K562 (cell line): ENCODE measurements around the gene GNG3. TPM values are rescaled to one million over a fixed set of nuclear protein-coding genes. Genes with fewer than 3 reads are reported as not detected.
"Not testable (repeated sequence)": the region's sequence is repeated elsewhere in the genome, so short reads cannot be mapped to it uniquely, and the experiment has no call there.

Source experiments
- ATAC-seq: fragments of 200-7000 bp; cut with Tn5 transposase; 3 replicates; pipeline ENCODE4 v1.9.1; 2020; ENCODE audit warnings: moderate library complexity
- BruUV-seq: library from RNA; stranded (reverse); fragments of 400-500 nt; replicated peaks from 2 replicates; lab custom pipeline; 2021; lab: Mats Ljungman, UMichigan
- CTCF ChIA-PET: fragments of 300-600 bp; formaldehyde crosslinking; extraction: SDS; loops from one replicate; lab custom pipeline; 2021; ENCODE audit warnings: low intra/inter-chr PET ratio; lab: Yijun Ruan, JAX
- POLR2A ChIA-PET: fragments of 300-600, 350-650 bp; sonication (Branson Sonifier 250); formaldehyde crosslinking; extraction: SDS; loops from one replicate; lab custom pipeline; 2021; ENCODE audit warnings: antibody characterized with exemption, inconsistent platforms; lab: Yijun Ruan, JAX
- DNase-seq, 4 experiments: peaks; one replicate each; pipeline versions ENCODE4 v3.0.0 to v3.0.0-alpha.2; 2011 to 2018; ENCODE audit warnings: low spot score in 3 of 4, mixed read lengths in 3 of 4; ENCODE audit errors: extremely low read depth in 1 of 4
- FAIRE-seq: peaks from 2 replicates; lab custom pipeline; 2011; peaks lifted over from hg19 to GRCh38; lab: Jason Lieb, UNC
- H2AFZ ChIP-seq: 2 replicates; pipeline ENCODE4 v1.6.0; 2011; ENCODE audit warnings: low read depth, low read length, control low read depth, inconsistent platforms
- H3K27ac ChIP-seq: fragments of 200-600 bp; 3 replicates; pipeline ENCODE4 v1.8.0; 2011; ENCODE audit warnings: low read depth, mild to moderate bottlenecking, control low read depth, inconsistent platforms, low read length, moderate library complexity, mixed read lengths; ENCODE audit errors: extremely low read depth
- H3K27me3 ChIP-seq, 2 experiments: fragments of 300-600 bp in 1 of 2; 2 replicates in 1 of 2; 3 replicates in 1 of 2; pipeline versions ENCODE4 v1.6.0 to v1.8.0; 2011; ENCODE audit warnings: inconsistent platforms in 2 of 2, low read length in 2 of 2, mild to moderate bottlenecking in 1 of 2, mixed read lengths in 1 of 2, moderate library complexity in 1 of 2; ENCODE audit not compliant: control insufficient read depth in 2 of 2, insufficient read depth in 2 of 2
- H3K36me3 ChIP-seq: fragments of 300-600 bp; 3 replicates; pipeline ENCODE4 v1.8.0; 2011; ENCODE audit warnings: mild to moderate bottlenecking, low read length, inconsistent platforms; ENCODE audit not compliant: control insufficient read depth, insufficient read depth
- H3K4me1 ChIP-seq, 2 experiments: fragments of 200-600 bp in 1 of 2; replicated peaks in 1 of 2; 2 replicates in 1 of 2; 3 replicates in 1 of 2; pipeline versions ENCODE4 v1.5.1 to v1.8.0; 2011; ENCODE audit warnings: inconsistent platforms in 2 of 2, low read length in 2 of 2, mild to moderate bottlenecking in 1 of 2, mixed read lengths in 1 of 2, moderate library complexity in 1 of 2; ENCODE audit not compliant: control insufficient read depth in 2 of 2, insufficient read depth in 2 of 2
- H3K4me2 ChIP-seq: 2 replicates; pipeline ENCODE4 v1.6.1; 2011; ENCODE audit warnings: low read length, control low read depth, inconsistent platforms, mixed read lengths; ENCODE audit not compliant: insufficient read depth
- H3K4me3 ChIP-seq: fragments of 200-600 bp; sonication (generic), shearing (Covaris generic); 2 replicates; pipeline ENCODE4 v1.5.1; 2016; ENCODE audit warnings: control low read depth, inconsistent platforms
- H3K79me2 ChIP-seq: fragments of 200-600 bp; 3 replicates; pipeline ENCODE4 v1.8.0; 2011; ENCODE audit warnings: low read length, inconsistent platforms; ENCODE audit not compliant: control insufficient read depth, insufficient read depth
- H3K9ac ChIP-seq, 2 experiments: 2 replicates each; pipeline versions ENCODE4 v1.6.0 to v1.6.1; 2011; ENCODE audit warnings: low read depth in 2 of 2, low read length in 2 of 2, control low read depth in 1 of 2, inconsistent platforms in 1 of 2, mild to moderate bottlenecking in 1 of 2, mixed read lengths in 1 of 2; ENCODE audit not compliant: insufficient read depth in 1 of 2
- H3K9me1 ChIP-seq: one replicate; pipeline ENCODE4 v1.6.0; 2011; ENCODE audit warnings: inconsistent platforms, mild to moderate bottlenecking, low read length, moderate library complexity; ENCODE audit not compliant: control insufficient read depth, insufficient read depth
- H3K9me3 ChIP-seq: replicated peaks from 2 replicates; pipeline ENCODE4 v1.5.1; 2011; ENCODE audit warnings: low read depth, low read length, inconsistent platforms; ENCODE audit not compliant: control insufficient read depth, insufficient read depth
- H4K20me1 ChIP-seq: replicated peaks from 2 replicates; pipeline ENCODE4 v1.6.1; 2011; ENCODE audit warnings: low read length, inconsistent platforms, mixed read lengths; ENCODE audit not compliant: control insufficient read depth, insufficient read depth
- FOXK2 ChIP-seq, 2 experiments: fragments of 450-650 bp; IDR thresholded peaks in 1 of 2; conservative IDR thresholded peaks in 1 of 2; 2 replicates each; pipeline ENCODE4 v1.6.1; 2016; ENCODE audit warnings: low read depth in 2 of 2, mild to moderate bottlenecking in 1 of 2
- L3MBTL2 ChIP-seq: fragments of 450-650 bp; IDR thresholded peaks from 2 replicates; pipeline ENCODE4 v1.6.1; 2016; ENCODE audit warnings: mild to moderate bottlenecking, moderate library complexity
- MYC ChIP-seq, 2 experiments: fragments of 250-450 bp in 1 of 2; sonication (Bioruptor Pico) in 1 of 2; IDR thresholded peaks; 2 replicates each; pipeline versions ENCODE4 v1.5.1 to v1.6.1; 2012 to 2021; ENCODE audit warnings: low read depth in 2 of 2, borderline replicate concordance in 1 of 2, improper control_type of control experiment in 1 of 2, low read length in 1 of 2, mild to moderate bottlenecking in 1 of 2, moderate library complexity in 1 of 2
- NCOR1 ChIP-seq: fragments of 450-650 bp; IDR thresholded peaks from 2 replicates; pipeline ENCODE4 v1.6.1; 2016; ENCODE audit warnings: mild to moderate bottlenecking, moderate library complexity
- RCOR1 ChIP-seq, 2 experiments: IDR thresholded peaks; 2 replicates each; pipeline ENCODE4 v1.6.1; 2012; ENCODE audit warnings: low read depth in 2 of 2, low read length in 2 of 2, borderline replicate concordance in 1 of 2, improper control_type of control experiment in 1 of 2
- SIN3B ChIP-seq: fragments of 450-650 bp; IDR thresholded peaks from 2 replicates; pipeline ENCODE4 v1.6.1; 2017; ENCODE audit warnings: low read depth, mild to moderate bottlenecking, moderate library complexity
- SP1 ChIP-seq: sonication (generic); formaldehyde crosslinking; IDR thresholded peaks from 2 replicates; pipeline ENCODE4 v1.8.1; 2022; ENCODE audit warnings: mild to moderate bottlenecking, missing genetic modification reagents
- SUPT5H ChIP-seq: fragments of 450-650 bp; IDR thresholded peaks from 2 replicates; pipeline ENCODE4 v1.6.1; 2016
- TCF3 ChIP-seq: sonication (generic); formaldehyde crosslinking; IDR thresholded peaks from 2 replicates; pipeline ENCODE4 v1.4.0; 2020; ENCODE audit warnings: mild to moderate bottlenecking, missing genetic modification reagents
- TFAP4 ChIP-seq: sonication (generic); formaldehyde crosslinking; IDR thresholded peaks from 2 replicates; pipeline ENCODE4 v1.8.0; 2022; ENCODE audit warnings: missing genetic modification reagents, mild to moderate bottlenecking, moderate library complexity, borderline replicate concordance
- ZNF431 ChIP-seq: sonication (generic); formaldehyde crosslinking; IDR thresholded peaks from 2 replicates; pipeline ENCODE4 v1.8.0; 2022; ENCODE audit warnings: mild to moderate bottlenecking, missing genetic modification reagents
- ZNF586 ChIP-seq: fragments of 450-650 bp; formaldehyde crosslinking; conservative IDR thresholded peaks from 2 replicates; pipeline ENCODE4 v1.4.0; 2020; ENCODE audit warnings: mild to moderate bottlenecking, moderate library complexity
- WGBS: fragments of 100-300 bp; shearing (Covaris generic); methylation state at CpG from one replicate; pipeline ENCODE4 v1.1.6; 2016; ENCODE audit warnings: low coverage, mixed read lengths; ENCODE audit not compliant: insufficient coverage; ENCODE audit errors: missing lambda C conversion rate; 5-methylcytosine and 5-hydroxymethylcytosine counted together
- in situ Hi-C: fragments of 300-500 bp; cut with MboI; formaldehyde crosslinking; loops from 4 replicates; pipeline ENCODE4 v1.15.0; 2018; ENCODE audit warnings: inconsistent platforms, mixed read lengths
- intact Hi-C: fragments of 100-400 bp; cut with micrococcal nuclease; formaldehyde crosslinking; loops from 2 replicates; pipeline ENCODE4 v1.14.2; 2022
- polyA plus RNA-seq, 8 experiments: library from polyadenylated mRNA; depleted of rRNA in 4 of 8; stranded (reverse) in 5 of 8; unstranded in 3 of 8; fragments of >200 nt; fragmentation: Nextera tagmentation in 2 of 8; fragmentation: Illumina TruSeq in 1 of 8; extraction: Ambion mirVana in 2 of 8; extraction: Trizol in 1 of 8; gene quantifications; 2 replicates each; pipeline versions ENCODE4 v1.2.1 to v1.2.3, GENCODE V29; 2011 to 2014; ENCODE audit warnings: inconsistent platforms in 1 of 8, missing spikeins in 1 of 8
- total RNA-seq, 7 experiments: library from RNA; depleted of rRNA in 6 of 7; stranded (reverse); fragments of >200 nt in 6 of 7; fragmentation: Illumina TruSeq in 2 of 7; extraction: Trizol in 2 of 7; gene quantifications; 2 replicates each; pipeline versions ENCODE4 v1.2.1 to v1.2.3, GENCODE V29; 2011 to 2021; ENCODE audit warnings: low replicate concordance in 1 of 7

The GNG3 gene
- total and polyA plus RNA-seq, 9 of the 15 experiments (the other 6 are each of a cell fraction or from before 2014, with no cell fraction given), result 0.07 TPM; not detected in 8

- TF ChIP-seq MYC (IDR thresholded peaks at IDR 0.05; ENCODE audit: low read depth, low read length), result peak; percentile 69
- no peak for TF ChIP-seq MYC (CRISPR knock-in tag; IDR thresholded peaks at IDR 0.05; ENCODE audit: borderline replicate concordance, low read depth)
- TF ChIP-seq ZNF586 (CRISPR knock-in tag), result no peak
- peak in 1 of 2 experiments; percentile 69; a peak in 1 of 4 replicates for TF ChIP-seq FOXK2 (conservative IDR thresholded peaks at IDR 0.05 in 1 of 2, IDR thresholded peaks at IDR 0.05 in 1 of 2; ENCODE audit: low read depth in 2 of 2)
- peak; percentile 59 for TF ChIP-seq TFAP4
- TF ChIP-seq L3MBTL2, result peak; percentile 15; the same call in 1 of the 2 replicates
- peak; percentile 78 for TF ChIP-seq SUPT5H
- TF ChIP-seq TCF3 (CRISPR knock-in tag), result no peak
- peak; percentile 68 for TF ChIP-seq SP1
- peak in 1 of 2 experiments; percentile 37; a peak in 1 of 4 replicates for TF ChIP-seq RCOR1 (IDR thresholded peaks at IDR 0.05; ENCODE audit: borderline replicate concordance in 1 of 2, low read depth in 2 of 2, low read length in 2 of 2)
- TF ChIP-seq ZNF431 (CRISPR knock-in tag), result no peak
- 0 out of 2 replicates have a peak, but pooled peaks have one; percentile 19 for TF ChIP-seq NCOR1
- peak; percentile 42 for TF ChIP-seq SIN3B
Measured at GRCh38 chr11:62728171-62728988, 20.9 kb downstream of the GNG3 start, which contains the start of gene TTC9C (continued).

DNA sequence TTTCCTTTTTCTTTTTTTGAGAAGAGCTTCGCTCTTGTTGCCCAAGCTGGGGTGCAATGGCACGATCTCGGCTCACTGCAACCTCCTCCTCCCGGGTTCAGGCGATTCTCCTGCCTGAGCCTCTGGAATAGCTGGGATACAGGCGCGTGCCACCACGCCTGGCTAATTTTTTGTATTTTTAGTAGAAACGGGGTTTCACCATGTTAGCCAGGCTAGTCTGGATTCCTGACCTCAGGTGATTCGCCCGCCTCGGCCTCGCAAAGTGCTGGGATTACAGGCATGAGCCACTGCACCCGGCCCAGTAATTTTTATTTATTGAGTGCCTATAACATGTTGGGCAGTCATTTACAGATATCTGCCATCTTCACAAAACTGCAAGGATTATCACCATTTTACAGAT is 22.6 kb downstream of the GNG3 start:
- intact Hi-C loops, BruUV-seq, ATAC-seq, in situ Hi-C loops, H3K27me3 ChIP-seq, H4K20me1 ChIP-seq, H3K9me1 ChIP-seq, FAIRE-seq, DNase-seq, H3K9me3 ChIP-seq, H2AFZ ChIP-seq, H3K27ac ChIP-seq: not testable (repeated sequence)
- ChIA-PET POLR2A (interaction anchor here (0.7 to 1.3 kb wide), 3 partner anchors 11 to 24 kb away, joined by 3 to 5 read pairs (median 4); partner anchors contain the start of gene ZBTB3), CTCF (interaction anchor here (0.6 to 0.7 kb wide), 3 partner anchors 40 to 116 kb away, joined by 3 read pairs; no protein-coding TSS in a partner anchor)
- H3K4me1 ChIP-seq, result peaks cover 4 to 19% of the 10 kb centered on the region in 2 experiments; a peak in 4 of 5 replicates
- peaks cover 43% of the 10 kb centered on the region; the same call in 2 of the 3 replicates for H3K36me3 ChIP-seq
- peaks cover 49% of the 10 kb centered on the region for H3K79me2 ChIP-seq
- 0 out of 2 replicates have a peak overlapping the region, but pooled peaks have one; percentile 48 for H3K4me2 ChIP-seq
- peak overlapping the region; percentile 90; the same call in 1 of the 2 replicates for H3K4me3 ChIP-seq
- 84% methylated on average over 14 of the region's 14 CpGs for WGBS
- peak overlapping the region in 1 of 2 experiments; percentile 0; a peak in 1 of 4 replicates for H3K9ac ChIP-seq
